ENCODE data around the gene ITGA6.

Gene ITGA6

GRCh38 chr2:172460780-172461201 lies 33.4 kb downstream of the ITGA6 start:
- Histone ChIP-seq H3K4me1 (ENCODE audit: insufficient read depth, low read length) (peaks cover 31% of the 10 kb centered on the region), H3K9me3 (ENCODE audit: control insufficient read depth, insufficient read depth, low read length) (no peaks in the 10 kb centered on the region), H3K9ac (ENCODE audit: low read depth, low read length) (no peak overlapping the region), H3K36me3 (ENCODE audit: insufficient read depth, low read length) (peaks cover 2% of the 10 kb centered on the region; the same call in 1 of the 2 replicates)

DNA sequence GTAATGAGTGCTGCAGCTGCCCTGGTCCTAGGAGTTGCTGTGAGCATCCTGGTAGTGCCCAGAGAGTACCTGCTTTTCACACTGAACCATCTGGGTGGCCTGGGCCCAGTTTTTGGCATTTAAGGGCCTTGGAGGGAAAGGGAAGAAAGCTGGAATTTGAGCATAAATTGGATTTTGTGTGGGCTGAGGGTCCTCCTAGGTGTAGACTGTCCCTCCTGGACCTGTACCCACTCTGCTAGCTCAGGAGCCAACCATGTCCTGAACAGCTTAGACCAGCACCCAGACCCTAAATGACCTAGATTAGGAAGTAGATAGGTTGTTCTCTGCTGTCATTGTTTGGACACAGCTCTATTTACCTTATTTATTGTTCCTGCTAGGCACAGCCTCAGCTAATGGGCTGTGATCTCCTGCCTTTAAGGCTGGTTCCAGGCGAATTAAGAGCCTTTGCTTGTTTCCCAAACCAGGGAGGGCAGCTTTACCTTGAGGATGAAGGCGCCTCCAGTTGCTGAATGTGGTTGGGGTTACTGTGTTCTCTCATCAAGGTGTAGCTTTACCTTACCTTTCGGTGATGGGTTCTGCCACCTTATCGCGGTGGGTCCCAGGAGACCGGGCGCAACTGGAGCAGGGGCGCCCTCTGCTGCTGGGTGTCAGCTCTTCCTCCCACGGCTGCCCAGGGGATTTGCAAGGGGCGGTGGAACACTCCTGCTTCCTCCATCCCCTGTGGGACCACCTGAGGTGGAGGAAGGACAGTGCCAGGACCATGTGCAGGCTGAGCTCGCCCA lies 34.4 kb downstream of the ITGA6 start:
- H3K9me3 ChIP-seq (ENCODE audit: control insufficient read depth, insufficient read depth, low read length): no peaks in the 10 kb centered on the region
- H3K9ac ChIP-seq (ENCODE audit: low read depth, low read length): no peak overlapping the region
- H3K4me1 ChIP-seq (ENCODE audit: insufficient read depth, low read length): peaks cover 25% of the 10 kb centered on the region
- peaks cover 9% of the 10 kb centered on the region for H3K36me3 ChIP-seq (ENCODE audit: insufficient read depth, low read length)

GRCh38 chr2:172462373-172462848 lies 35.0 kb downstream of the ITGA6 start:
- H3K36me3 ChIP-seq (ENCODE audit: insufficient read depth, low read length): peaks cover 9% of the 10 kb centered on the region
- no peak overlapping the region for H3K9ac ChIP-seq (ENCODE audit: low read depth, low read length)
- H3K4me1 ChIP-seq (ENCODE audit: insufficient read depth, low read length): peaks cover 25% of the 10 kb centered on the region
- H3K9me3 ChIP-seq (ENCODE audit: control insufficient read depth, insufficient read depth, low read length): no peaks in the 10 kb centered on the region

GRCh38 chr2:172462849-172463381 lies 35.5 kb downstream of the ITGA6 start:
- Histone ChIP-seq H3K9me3 (ENCODE audit: control insufficient read depth, insufficient read depth, low read length) (no peaks in the 10 kb centered on the region), H3K4me1 (ENCODE audit: insufficient read depth, low read length) (peaks cover 25% of the 10 kb centered on the region), H3K9ac (ENCODE audit: low read depth, low read length) (no peak overlapping the region), H3K36me3 (ENCODE audit: insufficient read depth, low read length) (peaks cover 9% of the 10 kb centered on the region)

GRCh38 chr2:172464400-172465129 lies 37.2 kb downstream of the ITGA6 start:
- Histone ChIP-seq H3K9me3 (ENCODE audit: control insufficient read depth, insufficient read depth, low read length) (no peaks in the 10 kb centered on the region), H3K36me3 (ENCODE audit: insufficient read depth, low read length) (peaks cover 9% of the 10 kb centered on the region), H3K4me1 (ENCODE audit: insufficient read depth, low read length) (peaks cover 22% of the 10 kb centered on the region), H3K9ac (ENCODE audit: low read depth, low read length) (no peak overlapping the region)

DNA sequence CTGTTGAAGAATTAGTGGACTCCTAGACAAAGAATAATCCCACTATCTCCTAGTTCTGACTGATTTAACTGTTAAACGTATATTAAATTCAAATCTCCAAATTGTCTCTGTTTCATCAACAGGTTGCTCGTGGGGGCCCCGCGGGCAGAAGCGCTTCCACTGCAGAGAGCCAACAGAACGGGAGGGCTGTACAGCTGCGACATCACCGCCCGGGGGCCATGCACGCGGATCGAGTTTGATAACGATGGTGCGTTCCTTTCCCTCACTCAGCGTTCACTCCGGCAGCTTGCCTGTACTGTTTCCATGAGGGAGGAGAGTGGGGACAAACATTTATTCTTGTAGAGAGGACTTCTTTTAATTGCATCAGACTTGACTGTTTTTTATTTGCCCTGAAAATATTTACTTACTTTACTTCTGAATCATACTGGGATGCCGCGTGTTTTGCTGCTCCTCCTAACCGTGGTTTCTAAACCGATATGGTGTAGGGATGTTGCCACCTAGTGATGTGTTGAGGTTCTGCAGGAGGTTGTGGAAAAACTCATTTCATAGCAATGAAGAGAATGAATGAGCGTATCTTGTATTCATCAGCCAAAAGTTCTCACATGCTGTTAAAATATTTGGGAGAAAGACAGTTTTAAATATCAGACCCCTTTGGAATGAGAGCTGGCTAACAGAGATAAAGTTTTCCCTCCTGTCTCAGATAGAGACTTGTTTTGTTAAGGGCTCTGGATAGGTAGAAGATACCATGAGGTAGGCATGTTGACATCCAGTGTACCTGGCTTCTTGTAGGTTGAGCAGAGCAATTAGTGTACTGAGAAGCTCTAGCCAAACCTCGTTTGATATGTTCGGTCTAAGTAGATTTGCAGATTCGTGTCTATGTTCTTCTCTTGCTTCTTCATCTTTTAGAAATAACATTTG lies 38.3 kb downstream of the ITGA6 start:
- peaks cover 9% of the 10 kb centered on the region for H3K36me3 ChIP-seq (ENCODE audit: insufficient read depth, low read length)
- H3K9me3 ChIP-seq (ENCODE audit: control insufficient read depth, insufficient read depth, low read length): no peaks in the 10 kb centered on the region
- peaks cover 22% of the 10 kb centered on the region for H3K4me1 ChIP-seq (ENCODE audit: insufficient read depth, low read length)
- H3K9ac ChIP-seq (ENCODE audit: low read depth, low read length): no peak overlapping the region

DNA sequence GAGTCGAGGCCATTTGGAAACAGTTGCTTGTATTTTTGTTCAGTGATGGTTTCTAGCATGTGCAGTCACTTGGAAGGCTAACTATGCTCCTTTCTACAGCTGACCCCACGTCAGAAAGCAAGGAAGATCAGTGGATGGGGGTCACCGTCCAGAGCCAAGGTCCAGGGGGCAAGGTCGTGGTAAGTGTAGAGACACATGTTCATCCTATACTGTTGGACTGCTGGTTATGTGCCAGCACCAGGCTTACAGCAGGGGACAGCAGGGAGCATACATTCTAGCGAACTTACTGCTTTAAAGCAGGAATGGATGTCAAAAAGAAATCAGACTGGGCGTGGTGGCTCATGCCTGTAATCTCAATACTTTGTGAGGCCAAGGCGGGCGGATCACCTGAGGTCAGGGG lies 40.0 kb downstream of the ITGA6 start:
- H3K36me3 ChIP-seq (ENCODE audit: insufficient read depth, low read length): peaks cover 21% of the 10 kb centered on the region
- no peaks in the 10 kb centered on the region for H3K9me3 ChIP-seq (ENCODE audit: control insufficient read depth, insufficient read depth, low read length)
- H3K4me1 ChIP-seq (ENCODE audit: insufficient read depth, low read length): peaks cover 10% of the 10 kb centered on the region
- no peak overlapping the region for H3K9ac ChIP-seq (ENCODE audit: low read depth, low read length)

- no peaks in the 10 kb centered on the region for H3K4me1 ChIP-seq (ENCODE audit: insufficient read depth, low read length)
- no peaks in the 10 kb centered on the region for H3K9me3 ChIP-seq (ENCODE audit: control insufficient read depth, insufficient read depth, low read length)
- peaks cover 22% of the 10 kb centered on the region for H3K36me3 ChIP-seq (ENCODE audit: insufficient read depth, low read length)
- no peak overlapping the region for H3K9ac ChIP-seq (ENCODE audit: low read depth, low read length)
Observed at GRCh38 chr2:172470958-172471922, 43.9 kb downstream of the ITGA6 start.

DNA sequence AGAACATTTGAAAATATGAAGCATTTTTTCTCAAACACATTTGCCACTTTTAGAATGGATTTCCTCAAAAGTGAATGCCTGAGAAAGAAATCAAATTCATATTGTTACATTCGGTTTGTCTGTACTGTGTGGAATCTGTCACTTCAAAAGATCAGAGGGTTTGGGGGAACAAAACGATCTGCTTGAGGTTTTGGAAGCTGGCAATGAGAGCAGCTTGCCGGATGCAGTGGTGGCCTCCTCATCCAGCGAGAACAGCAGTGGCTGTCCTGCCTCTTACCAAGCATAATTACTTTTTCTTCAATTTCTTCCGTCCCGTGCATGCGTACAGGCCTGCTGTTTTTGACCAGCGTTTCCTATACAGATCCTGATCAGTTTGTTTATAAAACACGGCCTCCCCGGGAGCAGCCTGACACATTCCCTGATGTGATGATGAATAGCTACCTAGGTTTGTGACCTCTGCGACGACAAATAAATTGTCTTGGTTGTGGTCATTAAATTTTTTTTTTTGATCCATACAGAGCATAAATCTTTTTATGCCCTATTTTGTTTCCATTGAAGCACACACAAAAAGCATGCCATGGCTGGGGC lies 45.2 kb downstream of the ITGA6 start:
- Histone ChIP-seq H3K36me3 (ENCODE audit: insufficient read depth, low read length) (peaks cover 20% of the 10 kb centered on the region), H3K4me1 (ENCODE audit: insufficient read depth, low read length) (no peaks in the 10 kb centered on the region), H3K9me3 (ENCODE audit: control insufficient read depth, insufficient read depth, low read length) (no peaks in the 10 kb centered on the region), H3K9ac (ENCODE audit: low read depth, low read length) (no peak overlapping the region)

DNA sequence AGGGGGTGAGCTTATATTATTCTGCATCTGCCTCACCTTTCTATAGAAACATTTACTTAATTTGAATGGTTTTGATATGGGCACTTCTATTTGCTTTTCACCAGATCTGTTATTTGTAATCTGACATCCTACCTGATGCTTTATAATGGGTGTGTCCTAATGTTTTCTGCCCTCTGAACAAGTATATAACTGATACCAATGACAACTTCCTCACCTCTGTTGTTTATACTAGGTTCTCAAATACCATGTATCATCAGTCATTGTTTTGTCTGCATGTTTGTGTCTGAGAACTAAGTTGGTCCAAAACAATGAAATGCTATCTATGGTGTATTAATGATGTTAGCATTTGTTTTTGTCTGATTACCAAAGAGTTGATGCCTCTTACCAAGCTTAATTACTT lies 45.8 kb downstream of the ITGA6 start:
- Histone ChIP-seq H3K9ac (ENCODE audit: low read depth, low read length) (no peak overlapping the region), H3K9me3 (ENCODE audit: control insufficient read depth, insufficient read depth, low read length) (no peaks in the 10 kb centered on the region), H3K36me3 (ENCODE audit: insufficient read depth, low read length) (peaks cover 20% of the 10 kb centered on the region), H3K4me1 (ENCODE audit: insufficient read depth, low read length) (no peaks in the 10 kb centered on the region)

- no peaks in the 10 kb centered on the region for H3K9me3 ChIP-seq (ENCODE audit: control insufficient read depth, insufficient read depth, low read length)
- peaks cover 20% of the 10 kb centered on the region for H3K36me3 ChIP-seq (ENCODE audit: insufficient read depth, low read length)
- H3K9ac ChIP-seq (ENCODE audit: low read depth, low read length): no peak overlapping the region
- no peaks in the 10 kb centered on the region; the same call in 1 of the 2 replicates for H3K4me1 ChIP-seq (ENCODE audit: insufficient read depth, low read length)
Observed at GRCh38 chr2:172478353-172478752, 51.0 kb downstream of the ITGA6 start.

DNA sequence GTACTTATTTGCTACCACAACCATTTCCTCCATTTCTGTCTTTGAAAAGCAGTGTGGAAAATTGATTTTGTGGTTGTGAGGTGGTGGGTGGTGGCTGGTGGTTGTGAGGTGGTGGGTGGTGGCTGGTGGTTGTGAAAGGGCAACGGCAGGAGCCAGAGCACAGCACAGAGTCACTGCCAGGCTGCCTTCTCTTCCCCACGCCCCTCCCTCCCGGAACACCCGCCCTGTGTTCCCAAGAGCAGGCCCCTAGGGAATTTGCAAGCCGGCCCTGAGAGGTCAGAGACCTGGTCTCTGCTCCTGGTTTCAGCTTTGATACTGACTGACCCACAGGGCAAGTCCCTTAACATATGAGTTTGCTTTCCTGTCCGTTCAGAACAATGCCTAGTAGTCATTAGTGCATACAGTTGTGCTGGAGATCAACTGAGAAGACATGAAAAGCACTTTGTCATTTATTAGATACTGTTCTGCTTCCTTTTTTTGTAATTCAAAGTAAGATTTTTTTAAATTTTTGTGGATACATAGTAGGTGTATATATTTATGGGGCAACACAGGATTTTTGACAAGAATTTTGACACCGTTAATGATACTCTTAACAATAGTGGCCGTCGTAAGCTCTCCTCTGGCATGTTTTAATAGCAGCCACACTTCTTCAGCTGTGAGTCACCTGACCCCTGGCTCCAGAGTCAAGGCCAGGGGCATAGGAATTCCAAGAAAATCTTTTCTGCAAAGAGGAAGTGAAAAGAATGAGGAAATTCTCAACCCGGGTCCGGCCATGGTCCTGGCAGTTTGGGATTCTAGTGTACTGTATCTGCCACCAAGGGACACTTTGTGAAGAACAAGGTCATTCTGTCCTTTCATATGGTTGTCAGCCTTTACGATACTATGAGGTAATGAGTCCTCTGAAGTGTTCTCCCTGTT lies 53.2 kb downstream of the ITGA6 start:
- Histone ChIP-seq H3K36me3 (ENCODE audit: insufficient read depth, low read length) (peaks cover 21% of the 10 kb centered on the region), H3K9me3 (ENCODE audit: control insufficient read depth, insufficient read depth, low read length) (no peaks in the 10 kb centered on the region), H3K4me1 (ENCODE audit: insufficient read depth, low read length) (no peaks in the 10 kb centered on the region; the same call in 1 of the 2 replicates), H3K9ac (ENCODE audit: low read depth, low read length) (no peak overlapping the region)

Data from ES-I3 (cell line).